HepG2 (cell line): ENCODE measurements around the gene E2F1. TPM values are rescaled to one million over a fixed set of nuclear protein-coding genes. Genes with fewer than 3 reads are reported as not detected.

ENCODE experiments used
- ETV6 ChIP-seq: sonication (generic); formaldehyde crosslinking; conservative IDR thresholded peaks from 2 replicates; pipeline ENCODE4 v1.4.0; 2020; ENCODE audit warnings: missing genetic modification reagents
- FOXM1 ChIP-seq: sonication (generic); formaldehyde crosslinking; IDR thresholded peaks from 2 replicates; pipeline ENCODE4 v1.5.0; 2020; ENCODE audit warnings: missing genetic modification reagents
- GATA4 ChIP-seq: sonication (generic); IDR thresholded peaks from 2 replicates; pipeline ENCODE4 v1.6.1; 2016; ENCODE audit warnings: antibody characterized with exemption, low read depth, borderline replicate concordance
- HOXD1 ChIP-seq: sonication (generic); formaldehyde crosslinking; IDR thresholded peaks from 2 replicates; pipeline ENCODE4 v1.5.0; 2020; ENCODE audit warnings: missing genetic modification reagents
- MBNL3 ChIP-seq: fragments of 250-450 bp; sonication (Bioruptor Pico); conservative IDR thresholded peaks from 2 replicates; pipeline ENCODE4 v1.8.0; 2022; ENCODE audit warnings: mild to moderate bottlenecking, inconsistent platforms
- MXI1 ChIP-seq: IDR thresholded peaks from 3 replicates; pipeline ENCODE4 v1.6.1; 2012; ENCODE audit warnings: low read depth, low read length, inconsistent platforms, borderline replicate concordance
- NFRKB ChIP-seq: fragments of 450-650 bp; IDR thresholded peaks from 2 replicates; pipeline ENCODE4 v1.6.1; 2017
- ONECUT2 ChIP-seq: sonication (generic); formaldehyde crosslinking; IDR thresholded peaks from 2 replicates; pipeline ENCODE4 v1.4.0; 2020; ENCODE audit warnings: missing genetic modification reagents
- TGIF2 ChIP-seq: IDR thresholded peaks from 2 replicates; pipeline ENCODE4 v1.6.1; 2016; ENCODE audit warnings: control low read depth, missing compliant biosample characterization
- ZBTB8A ChIP-seq: sonication (generic); formaldehyde crosslinking; IDR thresholded peaks from 2 replicates; pipeline ENCODE4 v1.4.0; 2020; ENCODE audit warnings: mild to moderate bottlenecking, low read depth, missing genetic modification reagents, borderline replicate concordance
- ZNF225 ChIP-seq: sonication (generic); formaldehyde crosslinking; IDR thresholded peaks from 2 replicates; pipeline ENCODE4 v1.4.0; 2020; ENCODE audit warnings: mild to moderate bottlenecking, missing genetic modification reagents
- ZNF230 ChIP-seq: sonication (generic); formaldehyde crosslinking; IDR thresholded peaks from 2 replicates; pipeline ENCODE4 v1.4.0; 2020; ENCODE audit warnings: mild to moderate bottlenecking, missing genetic modification reagents
- ZNF234 ChIP-seq: sonication (generic); formaldehyde crosslinking; conservative IDR thresholded peaks from 2 replicates; pipeline ENCODE4 v1.5.1; 2020; ENCODE audit warnings: mild to moderate bottlenecking, missing genetic modification reagents
- ZNF33B ChIP-seq: sonication (generic); formaldehyde crosslinking; IDR thresholded peaks from 2 replicates; pipeline ENCODE4 v1.5.1; 2020; ENCODE audit warnings: mild to moderate bottlenecking, missing genetic modification reagents
- ZNF563 ChIP-seq: sonication (generic); formaldehyde crosslinking; IDR thresholded peaks from 2 replicates; pipeline ENCODE4 v1.8.0; 2022; ENCODE audit warnings: mild to moderate bottlenecking, moderate library complexity, missing genetic modification reagents
- ZNF644 ChIP-seq: IDR thresholded peaks from 2 replicates; pipeline ENCODE4 v1.6.1; 2016; ENCODE audit warnings: low read depth
- ZNF749 ChIP-seq: sonication (generic); formaldehyde crosslinking; IDR thresholded peaks from 2 replicates; pipeline ENCODE4 v1.8.0; 2022; ENCODE audit warnings: mild to moderate bottlenecking, missing genetic modification reagents, moderate library complexity, borderline replicate concordance
- ZNF772 ChIP-seq: sonication (generic); formaldehyde crosslinking; IDR thresholded peaks from 2 replicates; pipeline ENCODE4 v1.5.0; 2020; ENCODE audit warnings: mild to moderate bottlenecking, missing genetic modification reagents
- ZNF879 ChIP-seq: sonication (generic); formaldehyde crosslinking; IDR thresholded peaks from 2 replicates; pipeline ENCODE4 v1.8.1; 2023; ENCODE audit warnings: missing genetic modification reagents
- polyA plus RNA-seq, 8 experiments: library from polyadenylated mRNA; depleted of rRNA in 3 of 8; stranded (reverse) in 7 of 8; unstranded in 1 of 8; fragments of >200 nt; fragmentation: Illumina TruSeq in 4 of 8; extraction: Trizol in 4 of 8; gene quantifications; 2 replicates each; pipeline versions ENCODE4 v1.2.1 to v1.2.3, GENCODE V29; 2011 to 2016; ENCODE audit warnings: low read depth in 4 of 8, missing spikeins in 1 of 8, mixed read lengths in 1 of 8; ENCODE audit not compliant: insufficient read depth in 1 of 8
- total RNA-seq, 5 experiments: library from RNA; depleted of rRNA; stranded (reverse); fragments of >200 nt; fragmentation: Illumina TruSeq; extraction: Trizol; gene quantifications; 2 replicates each; pipeline ENCODE4 v1.2.3, GENCODE V29; 2016; ENCODE audit warnings: low read depth in 1 of 5
- TF ChIP-seq, protein P1 (sequence below): sonication (generic); formaldehyde crosslinking; conservative IDR thresholded peaks from 2 replicates; pipeline ENCODE4 v1.4.0; 2020; ENCODE audit warnings: missing genetic modification reagents
- TF ChIP-seq, protein P2 (sequence below): sonication (generic); formaldehyde crosslinking; IDR thresholded peaks from 2 replicates; pipeline ENCODE4 v1.5.0; 2020; ENCODE audit warnings: mild to moderate bottlenecking, missing genetic modification reagents
- TF ChIP-seq, protein P3 (sequence below): sonication (generic); formaldehyde crosslinking; IDR thresholded peaks from 2 replicates; pipeline ENCODE4 v1.4.0; 2020; ENCODE audit warnings: mild to moderate bottlenecking, missing genetic modification reagents
- TF ChIP-seq, protein P4 (sequence below): sonication (generic); formaldehyde crosslinking; IDR thresholded peaks from 2 replicates; pipeline ENCODE4 v1.8.0; 2022; ENCODE audit warnings: missing genetic modification reagents, low read depth, mild to moderate bottlenecking, borderline replicate concordance
- TF ChIP-seq, protein P5 (sequence below): sonication (generic); formaldehyde crosslinking; IDR thresholded peaks from 2 replicates; pipeline ENCODE4 v1.4.0; 2020; ENCODE audit warnings: missing genetic modification reagents, mild to moderate bottlenecking, borderline replicate concordance

E2F1 gene
- total and polyA plus RNA-seq, 2 of the 13 experiments (the other 11 are each of a cell fraction or from before 2014, with no cell fraction given): 25.5 to 39.4 TPM

DNA sequence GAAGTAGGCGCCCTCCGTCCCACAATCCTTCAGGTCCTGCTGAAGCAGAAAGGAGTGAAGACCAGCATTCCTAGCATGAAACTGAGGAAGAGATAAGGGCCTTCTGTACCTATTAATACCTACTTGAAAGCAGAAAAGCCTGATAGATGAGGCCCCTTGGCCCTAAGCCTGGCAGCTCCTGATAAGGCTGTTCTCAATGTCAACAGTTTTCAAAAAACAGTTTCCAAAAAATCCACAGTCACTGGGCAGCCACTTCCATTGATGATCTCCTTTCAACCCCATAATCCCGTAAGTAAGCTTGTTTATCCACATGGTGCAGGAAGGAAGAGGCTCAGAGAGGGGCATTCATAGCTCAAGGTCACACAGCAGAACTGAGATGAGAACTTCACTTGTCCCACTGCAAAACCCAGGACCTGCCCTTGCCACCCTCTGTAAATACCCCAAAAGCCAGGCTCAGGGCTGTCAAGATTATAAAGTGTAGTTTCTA is 2.8 kb upstream of the E2F1 start (continued):
- TF ChIP-seq, protein P1, sequence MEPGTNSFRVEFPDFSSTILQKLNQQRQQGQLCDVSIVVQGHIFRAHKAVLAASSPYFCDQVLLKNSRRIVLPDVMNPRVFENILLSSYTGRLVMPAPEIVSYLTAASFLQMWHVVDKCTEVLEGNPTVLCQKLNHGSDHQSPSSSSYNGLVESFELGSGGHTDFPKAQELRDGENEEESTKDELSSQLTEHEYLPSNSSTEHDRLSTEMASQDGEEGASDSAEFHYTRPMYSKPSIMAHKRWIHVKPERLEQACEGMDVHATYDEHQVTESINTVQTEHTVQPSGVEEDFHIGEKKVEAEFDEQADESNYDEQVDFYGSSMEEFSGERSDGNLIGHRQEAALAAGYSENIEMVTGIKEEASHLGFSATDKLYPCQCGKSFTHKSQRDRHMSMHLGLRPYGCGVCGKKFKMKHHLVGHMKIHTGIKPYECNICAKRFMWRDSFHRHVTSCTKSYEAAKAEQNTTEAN (CRISPR knock-in tag): no peak
- TF ChIP-seq ZNF749 (CRISPR knock-in tag) (no peak), HOXD1 (peak; percentile 42; the same call in 1 of the 2 replicates), ETV6 (0 out of 2 replicates have a peak, but pooled peaks have one; percentile 28), ZNF234 (no peak), ZNF879 (CRISPR knock-in tag) (no peak), ZNF225 (no peak), ZNF33B (0 out of 2 replicates have a peak, but pooled peaks have one; percentile 38), NFRKB (no peak), ONECUT2 (CRISPR knock-in tag) (no peak), GATA4 (peak; percentile 94), ZNF563 (CRISPR knock-in tag) (no peak), ZNF772 (CRISPR knock-in tag) (0 out of 2 replicates have a peak, but pooled peaks have one; percentile 15), ZBTB8A (CRISPR knock-in tag) (no peak), TGIF2 (CRISPR knock-in tag) (no peak), FOXM1 (no peak), MXI1 (no peak), ZNF230 (CRISPR knock-in tag) (no peak), ZNF644 (peak; percentile 70; the same call in 1 of the 2 replicates), MBNL3 (CRISPR knock-in tag) (no peak)
- TF ChIP-seq, protein P2, sequence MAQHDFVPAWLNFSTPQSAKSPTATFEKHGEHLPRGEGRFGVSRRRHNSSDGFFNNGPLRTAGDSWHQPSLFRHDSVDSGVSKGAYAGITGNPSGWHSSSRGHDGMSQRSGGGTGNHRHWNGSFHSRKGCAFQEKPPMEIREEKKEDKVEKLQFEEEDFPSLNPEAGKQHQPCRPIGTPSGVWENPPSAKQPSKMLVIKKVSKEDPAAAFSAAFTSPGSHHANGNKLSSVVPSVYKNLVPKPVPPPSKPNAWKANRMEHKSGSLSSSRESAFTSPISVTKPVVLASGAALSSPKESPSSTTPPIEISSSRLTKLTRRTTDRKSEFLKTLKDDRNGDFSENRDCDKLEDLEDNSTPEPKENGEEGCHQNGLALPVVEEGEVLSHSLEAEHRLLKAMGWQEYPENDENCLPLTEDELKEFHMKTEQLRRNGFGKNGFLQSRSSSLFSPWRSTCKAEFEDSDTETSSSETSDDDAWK (CRISPR knock-in tag): no peak
- TF ChIP-seq, protein P3, sequence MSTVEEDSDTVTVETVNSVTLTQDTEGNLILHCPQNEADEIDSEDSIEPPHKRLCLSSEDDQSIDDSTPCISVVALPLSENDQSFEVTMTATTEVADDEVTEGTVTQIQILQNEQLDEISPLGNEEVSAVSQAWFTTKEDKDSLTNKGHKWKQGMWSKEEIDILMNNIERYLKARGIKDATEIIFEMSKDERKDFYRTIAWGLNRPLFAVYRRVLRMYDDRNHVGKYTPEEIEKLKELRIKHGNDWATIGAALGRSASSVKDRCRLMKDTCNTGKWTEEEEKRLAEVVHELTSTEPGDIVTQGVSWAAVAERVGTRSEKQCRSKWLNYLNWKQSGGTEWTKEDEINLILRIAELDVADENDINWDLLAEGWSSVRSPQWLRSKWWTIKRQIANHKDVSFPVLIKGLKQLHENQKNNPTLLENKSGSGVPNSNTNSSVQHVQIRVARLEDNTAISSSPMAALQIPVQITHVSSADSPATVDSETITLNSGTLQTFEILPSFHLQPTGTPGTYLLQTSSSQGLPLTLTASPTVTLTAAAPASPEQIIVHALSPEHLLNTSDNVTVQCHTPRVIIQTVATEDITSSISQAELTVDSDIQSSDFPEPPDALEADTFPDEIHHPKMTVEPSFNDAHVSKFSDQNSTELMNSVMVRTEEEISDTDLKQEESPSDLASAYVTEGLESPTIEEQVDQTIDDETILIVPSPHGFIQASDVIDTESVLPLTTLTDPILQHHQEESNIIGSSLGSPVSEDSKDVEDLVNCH (CRISPR knock-in tag): no peak
- TF ChIP-seq, protein P4, sequence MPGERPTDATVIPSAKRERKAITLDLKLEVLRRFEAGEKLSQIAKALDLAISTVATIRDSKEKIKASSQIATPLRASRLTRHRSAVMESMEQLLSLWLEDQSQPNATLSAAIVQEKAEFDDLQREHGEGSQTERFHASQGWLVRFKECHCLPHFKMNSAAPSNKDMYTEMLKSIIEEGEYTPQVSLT (CRISPR knock-in tag): no peak
- TF ChIP-seq, protein P5, sequence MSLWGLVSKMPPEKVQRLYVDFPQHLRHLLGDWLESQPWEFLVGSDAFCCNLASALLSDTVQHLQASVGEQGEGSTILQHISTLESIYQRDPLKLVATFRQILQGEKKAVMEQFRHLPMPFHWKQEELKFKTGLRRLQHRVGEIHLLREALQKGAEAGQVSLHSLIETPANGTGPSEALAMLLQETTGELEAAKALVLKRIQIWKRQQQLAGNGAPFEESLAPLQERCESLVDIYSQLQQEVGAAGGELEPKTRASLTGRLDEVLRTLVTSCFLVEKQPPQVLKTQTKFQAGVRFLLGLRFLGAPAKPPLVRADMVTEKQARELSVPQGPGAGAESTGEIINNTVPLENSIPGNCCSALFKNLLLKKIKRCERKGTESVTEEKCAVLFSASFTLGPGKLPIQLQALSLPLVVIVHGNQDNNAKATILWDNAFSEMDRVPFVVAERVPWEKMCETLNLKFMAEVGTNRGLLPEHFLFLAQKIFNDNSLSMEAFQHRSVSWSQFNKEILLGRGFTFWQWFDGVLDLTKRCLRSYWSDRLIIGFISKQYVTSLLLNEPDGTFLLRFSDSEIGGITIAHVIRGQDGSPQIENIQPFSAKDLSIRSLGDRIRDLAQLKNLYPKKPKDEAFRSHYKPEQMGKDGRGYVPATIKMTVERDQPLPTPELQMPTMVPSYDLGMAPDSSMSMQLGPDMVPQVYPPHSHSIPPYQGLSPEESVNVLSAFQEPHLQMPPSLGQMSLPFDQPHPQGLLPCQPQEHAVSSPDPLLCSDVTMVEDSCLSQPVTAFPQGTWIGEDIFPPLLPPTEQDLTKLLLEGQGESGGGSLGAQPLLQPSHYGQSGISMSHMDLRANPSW (CRISPR knock-in tag): no peak
